T follicular helper cell (primary cell): Measurements from ENCODE around the gene LMO2.

ENCODE experiments used
- DNase-seq: peaks from one replicate; pipeline ENCODE4 v3.0.0-alpha.2; 2020; ENCODE audit warnings: low read depth

The LMO2 gene

DNA sequence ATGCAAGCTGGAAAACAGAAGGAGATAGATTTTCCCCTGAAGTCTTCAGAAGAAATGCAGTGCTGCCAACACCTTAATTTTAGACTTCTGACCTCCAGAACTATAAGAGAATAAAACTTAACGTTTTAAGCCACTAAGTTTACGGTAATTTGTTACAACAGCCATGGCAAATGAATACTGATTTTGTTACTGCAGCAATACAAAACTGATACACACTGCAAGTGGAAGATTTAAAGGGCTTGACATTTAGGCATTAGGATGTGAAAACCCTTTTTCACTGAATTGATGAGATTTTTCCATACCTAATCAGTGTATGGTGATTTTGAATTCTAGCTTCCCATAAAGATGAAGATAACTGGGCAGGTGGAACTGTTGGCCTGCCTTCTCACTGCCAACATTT, 22.1 kb upstream of the LMO2 start:
- no peak for DNase-seq

DNA sequence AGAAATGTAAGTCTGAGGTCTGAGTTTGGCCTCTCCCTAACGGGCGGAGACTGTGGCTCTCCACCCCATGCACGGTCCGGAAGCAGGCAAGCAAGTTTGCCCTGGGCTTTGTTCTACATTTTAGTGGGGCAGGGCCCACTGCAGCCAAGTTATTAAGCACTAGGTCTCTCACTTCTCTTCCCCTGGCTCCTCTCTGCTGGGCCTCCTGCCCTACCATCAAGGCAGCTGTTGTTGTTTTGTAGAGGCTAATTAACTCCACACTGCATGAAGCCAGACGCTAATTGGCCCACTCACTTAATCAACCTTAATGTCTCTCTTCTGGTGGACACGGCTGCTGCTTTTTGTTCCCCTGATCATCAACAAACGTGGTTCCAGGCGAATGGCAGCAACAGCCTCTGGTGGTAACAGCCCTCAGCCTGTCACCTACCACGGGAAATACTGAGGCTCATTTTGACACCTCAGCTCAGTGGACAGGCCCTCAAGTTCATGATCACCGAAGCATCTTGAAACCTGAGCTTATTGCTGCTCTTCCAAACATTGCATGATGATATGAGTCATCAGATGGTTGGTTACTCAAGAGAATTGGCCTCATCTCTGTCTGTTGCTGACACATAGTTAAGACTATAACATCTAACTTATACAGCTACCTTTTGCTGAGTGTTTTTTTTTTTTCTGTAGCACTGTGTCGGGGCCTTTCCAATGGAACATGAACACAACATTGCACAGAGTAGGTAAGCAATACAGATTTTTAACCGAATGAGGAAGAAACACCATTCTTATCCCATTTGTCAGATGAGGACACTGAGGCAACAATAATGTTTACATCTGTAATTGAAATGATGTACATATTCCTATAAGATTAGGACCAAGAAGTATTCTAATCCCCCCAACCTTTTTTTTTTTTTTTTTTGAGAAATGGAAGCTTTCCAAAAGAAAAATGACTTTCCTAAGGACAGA, 20.8 kb upstream of the LMO2 start:
- no peak for DNase-seq

DNA sequence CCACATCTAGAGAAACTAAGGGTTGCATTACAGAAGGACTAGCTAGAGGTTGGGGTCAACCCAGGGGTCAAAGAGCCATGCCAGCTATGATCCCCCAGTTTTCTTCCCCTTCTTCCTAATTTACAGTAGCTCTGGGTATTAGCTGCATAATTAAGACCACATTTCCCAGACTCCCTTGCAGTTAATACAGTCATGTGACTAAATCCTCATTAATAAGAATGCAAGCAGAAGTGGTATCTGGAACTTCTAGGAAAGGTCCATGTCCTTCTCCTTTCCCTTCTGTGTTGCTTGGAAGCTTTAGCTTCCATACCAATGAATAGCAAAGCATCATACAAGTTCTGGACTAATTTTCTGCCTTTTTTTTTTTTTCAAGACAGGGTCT, 19.1 kb upstream of the LMO2 start:
- DNase-seq: no peak

DNA sequence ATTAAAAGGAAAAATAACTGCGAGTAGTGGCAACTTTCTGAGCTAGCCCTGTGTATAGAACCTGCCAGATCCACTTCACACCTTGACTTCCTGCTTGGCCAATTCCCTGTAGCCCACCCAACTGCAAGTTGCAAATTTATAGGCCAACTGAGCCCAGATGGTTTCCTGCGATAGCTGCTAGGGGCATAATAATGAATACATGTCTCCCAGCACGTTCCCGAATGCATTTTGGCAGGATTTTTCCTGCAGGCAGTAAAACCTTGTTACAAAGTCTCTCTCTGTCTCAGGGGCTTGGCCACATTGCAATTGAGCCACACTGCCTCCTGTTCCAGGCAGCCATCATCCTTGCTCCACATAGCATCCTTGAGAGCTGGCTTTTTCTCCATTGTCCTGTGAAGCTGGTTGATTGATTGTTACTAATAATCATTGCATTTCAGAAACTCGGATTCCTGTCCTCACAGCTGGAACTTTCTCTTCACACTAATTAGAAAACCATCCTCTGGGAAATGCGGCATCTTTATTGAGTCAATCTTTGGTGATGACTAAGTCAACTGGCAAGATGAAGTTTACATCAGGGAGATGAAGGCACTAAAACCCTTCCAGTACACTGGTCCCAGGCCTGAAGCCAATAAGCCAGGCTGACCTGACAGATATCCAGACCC, 18.6 kb upstream of the LMO2 start:
- no peak for DNase-seq

DNA sequence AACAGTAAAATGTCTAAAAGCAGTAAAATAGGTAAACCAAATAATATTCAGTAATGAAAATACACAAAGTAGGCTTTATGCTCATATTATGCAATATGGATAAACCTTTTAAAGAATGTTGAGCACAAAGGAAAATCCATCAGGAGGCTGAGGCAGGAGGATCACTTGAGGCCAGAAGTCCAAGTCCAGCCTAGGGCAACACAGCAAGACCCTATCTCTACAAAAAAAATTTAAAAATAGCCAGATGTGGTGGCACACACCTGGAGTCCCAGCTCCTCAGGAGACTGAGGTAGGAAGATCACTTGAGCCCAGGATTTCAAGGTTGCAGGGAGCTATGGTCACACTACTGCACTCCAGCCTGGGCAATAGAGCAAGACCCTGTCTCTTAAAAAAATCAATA, 17.7 kb upstream of the LMO2 start:
- DNase-seq: no peak

DNA sequence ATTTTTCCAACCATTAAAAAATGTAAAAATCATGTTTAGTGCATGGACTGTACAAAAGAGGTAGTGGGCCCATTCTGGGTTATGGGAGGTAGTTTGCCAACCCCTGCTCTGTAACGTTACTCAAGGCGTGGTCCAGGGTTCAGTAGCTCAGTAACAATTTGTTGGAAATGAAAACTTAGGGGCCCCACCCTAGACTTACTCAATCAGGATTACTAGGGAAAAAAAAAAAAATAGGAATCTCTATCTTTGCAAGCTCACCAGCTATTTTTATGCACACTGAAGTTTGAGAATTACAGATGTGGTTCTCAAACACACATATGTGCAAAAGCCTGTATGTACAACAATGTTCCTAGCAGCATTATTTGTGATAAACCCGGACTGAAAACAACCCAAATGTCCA, 17.3 kb upstream of the LMO2 start:
- DNase-seq: no peak

DNA sequence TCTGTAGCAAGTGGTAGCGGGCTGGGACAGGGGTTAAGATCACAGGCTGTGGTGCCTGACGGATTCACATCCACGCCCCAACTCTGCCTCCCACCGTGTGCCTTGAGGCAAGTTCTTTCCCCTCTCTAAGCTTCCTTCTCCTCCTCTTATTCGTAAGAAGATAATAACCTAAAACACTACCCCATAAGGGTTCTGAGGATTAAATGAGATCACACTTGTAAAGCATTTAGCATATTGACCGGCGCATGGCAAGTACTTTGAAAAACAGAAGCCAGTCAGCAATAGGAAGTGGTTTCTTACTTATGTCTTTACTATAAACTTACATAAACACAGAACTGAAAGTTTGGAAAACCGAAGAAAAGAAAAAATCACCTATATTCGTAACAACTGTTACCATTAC, 15.5 kb upstream of the LMO2 start:
- no peak for DNase-seq

DNA sequence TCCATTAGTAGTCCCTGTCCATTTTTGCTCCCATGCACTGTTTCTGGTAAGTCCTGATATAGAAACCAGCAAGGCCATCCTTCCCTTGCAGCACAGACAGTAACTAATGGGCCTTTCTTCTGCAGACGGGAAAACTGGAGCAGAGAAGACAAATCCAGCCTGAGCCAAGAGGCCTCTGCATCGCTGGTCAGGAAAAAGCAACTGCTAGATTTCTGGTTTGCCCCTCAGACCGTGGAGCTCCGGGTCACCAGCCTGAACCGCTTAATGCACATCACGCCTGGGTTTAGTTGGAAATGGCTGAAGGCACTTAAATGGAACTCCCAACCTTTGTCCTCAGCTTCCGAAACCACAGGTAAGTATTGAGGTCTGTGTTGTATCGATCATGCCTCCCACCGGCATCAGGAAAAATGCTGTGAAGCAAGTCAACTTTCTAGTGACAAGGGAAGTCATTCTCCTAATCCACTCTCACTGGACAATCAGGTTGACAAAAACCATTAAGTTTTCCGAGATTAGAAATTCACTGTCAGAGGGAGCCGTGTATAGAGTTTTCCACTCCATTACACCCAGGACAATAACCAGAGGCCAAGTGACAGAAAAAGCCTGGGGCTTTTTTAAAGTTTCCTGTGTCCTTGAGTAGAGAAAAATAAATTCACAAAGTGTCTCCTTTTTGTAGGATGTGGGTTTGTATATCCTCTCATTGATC, 14.8 kb upstream of the LMO2 start:
- DNase-seq: no peak

DNA sequence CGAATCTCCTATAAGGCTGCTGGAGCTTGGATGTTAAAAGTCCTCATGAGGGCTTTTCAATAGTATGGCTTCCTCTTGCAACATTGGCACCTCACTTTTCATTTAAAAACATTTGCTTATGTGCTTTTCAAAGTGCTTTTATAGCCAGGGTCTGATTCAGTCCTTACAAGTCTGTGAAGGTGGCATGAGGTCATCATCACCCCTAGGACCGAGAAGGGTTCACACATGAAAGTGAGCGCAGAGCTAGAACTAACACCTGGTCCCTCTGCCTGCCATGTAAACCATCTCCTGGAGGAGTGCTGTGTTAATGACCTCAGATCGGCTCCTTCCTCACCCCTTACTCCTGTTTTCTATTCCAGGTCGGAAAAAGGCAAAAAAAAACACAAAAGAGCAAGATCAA, 12.2 kb upstream of the LMO2 start:
- no peak for DNase-seq

DNA sequence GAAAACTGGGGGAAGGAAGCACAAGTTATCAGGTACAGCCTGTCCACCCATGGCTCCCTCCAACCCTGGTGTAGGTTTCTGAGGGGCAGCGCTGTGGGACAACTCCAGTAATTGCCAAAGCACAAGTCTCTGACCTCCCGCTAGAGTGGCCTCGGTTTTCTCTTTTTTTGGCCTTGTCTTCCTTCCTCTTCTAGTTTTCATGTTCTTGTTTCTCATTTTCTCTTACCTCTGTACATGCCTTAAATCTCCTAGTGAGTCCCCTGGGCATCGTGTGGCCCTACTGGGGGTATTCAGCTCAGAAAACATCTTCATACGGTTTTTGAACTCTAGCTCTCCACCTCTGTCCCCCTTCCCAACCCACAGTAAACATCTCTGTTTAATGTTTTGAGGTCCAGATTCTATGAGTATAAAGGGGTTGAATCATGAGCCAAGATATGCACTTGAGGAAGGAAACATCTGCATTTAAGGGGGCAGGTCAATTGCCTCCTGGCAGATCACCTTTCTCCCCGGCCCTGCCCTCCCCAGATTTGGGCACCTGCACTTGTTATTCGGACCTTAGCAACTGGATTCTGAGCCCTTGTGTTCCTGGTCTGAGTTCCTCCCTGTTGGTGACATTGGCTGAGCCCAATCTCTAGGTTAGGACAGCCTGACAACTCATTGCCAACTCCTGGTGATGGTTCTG, 8.4 kb upstream of the LMO2 start:
- DNase-seq: no peak

DNA sequence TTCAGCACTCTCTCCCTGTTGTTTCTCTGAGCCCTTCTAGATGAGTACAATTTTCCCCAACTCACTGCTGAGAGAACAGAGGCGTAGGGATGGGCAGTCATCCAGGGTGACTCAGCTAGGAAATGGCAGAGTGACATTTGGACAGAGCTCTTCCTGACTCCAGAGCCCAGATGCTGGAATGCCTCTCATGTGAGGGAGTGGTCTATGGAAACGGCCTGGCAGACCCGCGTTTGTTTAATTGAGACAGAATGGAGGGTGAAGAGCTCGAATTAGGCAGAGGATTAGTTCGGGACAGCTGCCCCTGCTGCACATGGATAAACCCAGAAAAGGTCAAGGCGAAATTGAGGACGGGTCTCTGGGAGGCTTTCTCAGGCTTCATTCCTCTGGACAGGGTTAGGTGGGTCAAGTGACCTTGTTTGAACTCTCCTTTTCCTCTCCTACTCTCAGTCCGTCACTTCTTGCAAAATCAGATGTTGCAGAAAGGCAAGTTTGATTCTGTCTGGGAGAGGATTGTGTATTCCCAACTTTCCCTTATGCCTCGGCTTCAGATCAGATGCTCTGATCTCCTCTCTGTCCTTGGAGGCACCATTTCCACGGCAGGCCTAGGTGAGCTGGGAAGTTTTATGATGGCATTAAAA, 7.6 kb upstream of the LMO2 start:
- no peak for DNase-seq

DNA sequence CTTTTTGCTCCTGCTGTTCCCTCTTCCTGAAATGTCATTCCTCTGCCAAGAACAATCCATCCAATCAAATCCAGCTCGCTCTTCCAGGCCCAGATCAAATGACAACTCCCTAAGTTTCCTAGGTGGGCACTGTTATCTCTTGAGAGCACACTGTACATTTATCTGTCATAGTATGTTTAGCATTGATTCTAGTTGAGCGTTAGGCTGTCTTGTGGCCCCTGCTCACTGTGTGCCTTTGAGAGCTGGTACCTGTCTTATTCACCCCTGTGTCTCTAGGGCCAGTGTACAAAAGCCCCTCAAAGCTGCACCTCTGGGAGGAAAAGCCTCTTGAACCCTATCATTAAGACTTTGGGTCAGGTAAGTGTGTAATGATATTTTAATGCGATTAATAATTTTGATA, 7.1 kb upstream of the LMO2 start:
- DNase-seq: no peak

DNA sequence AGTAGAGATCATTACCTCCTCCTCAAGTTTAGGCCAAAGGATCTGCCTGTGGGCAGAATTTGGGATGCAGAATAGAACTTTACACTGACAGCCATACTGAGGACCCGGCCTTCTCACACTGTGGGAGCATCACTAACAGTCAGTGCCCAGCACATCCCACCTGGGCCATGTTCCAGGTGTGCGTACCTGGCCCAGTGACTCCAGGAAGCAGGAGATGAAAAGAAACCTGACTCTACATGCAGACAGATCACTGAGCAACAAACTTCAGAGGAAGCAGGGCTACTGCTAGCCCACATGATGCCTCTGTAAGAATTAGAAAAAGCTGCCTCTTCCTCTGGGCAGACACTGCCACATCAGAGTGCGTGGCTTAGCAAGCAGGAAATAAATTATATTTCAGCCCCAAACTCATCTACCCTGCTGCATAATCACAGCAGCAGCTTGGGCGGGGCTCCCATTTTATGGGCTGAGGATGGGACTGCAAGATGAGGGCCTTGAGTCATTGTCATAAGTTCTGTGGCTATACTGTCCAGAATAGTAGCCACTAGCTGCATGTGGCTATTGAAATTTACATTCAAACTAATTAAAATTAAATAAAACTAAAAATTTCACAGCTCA, 6.0 kb upstream of the LMO2 start:
- DNase-seq: no peak

DNA sequence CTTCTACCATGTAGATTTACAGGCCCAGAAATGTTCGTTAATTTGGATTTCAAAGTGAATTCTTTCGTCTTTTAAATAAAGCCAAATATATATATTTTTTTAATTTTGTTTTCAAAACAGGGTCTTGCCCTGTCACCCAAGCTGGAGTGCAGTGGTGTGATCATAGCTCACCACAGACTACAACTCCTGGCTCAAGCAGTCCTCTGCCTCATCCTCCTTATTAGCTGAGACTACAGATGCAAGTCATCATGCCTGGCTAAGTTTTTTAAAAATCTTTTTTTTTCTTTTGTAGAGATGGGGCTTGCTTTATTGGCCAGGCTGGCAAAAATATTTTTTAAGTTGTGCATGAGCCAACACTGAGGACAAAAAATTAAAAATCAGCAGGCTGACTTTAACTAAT, 5.0 kb upstream of the LMO2 start:
- DNase-seq: no peak

DNA sequence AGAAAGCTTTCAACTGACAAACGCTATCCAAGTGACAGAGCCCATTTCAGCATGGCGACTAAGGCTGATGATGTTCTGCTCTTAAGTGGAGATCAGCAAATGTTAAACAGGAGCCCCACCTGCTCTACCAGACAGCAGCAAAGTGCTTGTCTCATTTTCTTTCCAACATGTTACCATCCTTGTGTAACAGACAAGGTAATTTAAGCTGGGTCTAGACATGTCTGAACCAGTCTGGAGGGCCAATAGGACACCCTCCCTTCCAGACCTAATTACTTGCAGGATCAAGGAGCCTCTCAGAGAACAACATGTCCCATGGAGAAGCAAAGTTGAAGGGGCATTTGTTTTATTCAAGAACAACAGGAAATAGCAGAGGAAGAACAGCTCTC, 3.9 kb upstream of the LMO2 start:
- DNase-seq: no peak

DNA sequence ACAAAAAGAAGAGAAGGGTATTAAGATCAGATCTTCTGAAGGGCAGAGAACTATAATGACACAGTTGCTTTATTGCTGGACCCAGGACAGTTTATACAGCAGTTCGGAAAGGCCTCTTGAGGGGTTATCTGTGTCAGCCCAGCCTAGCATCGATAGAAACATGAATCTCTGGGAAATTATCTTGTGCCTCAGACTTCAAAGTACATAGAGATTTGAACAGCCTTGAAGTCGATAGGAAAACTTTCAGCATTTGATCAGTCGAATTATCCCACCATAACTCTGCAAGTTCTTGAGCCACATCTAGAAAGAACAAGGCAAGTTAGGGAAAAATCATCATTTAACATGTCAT, 2.5 kb upstream of the LMO2 start:
- DNase-seq: no peak

DNA sequence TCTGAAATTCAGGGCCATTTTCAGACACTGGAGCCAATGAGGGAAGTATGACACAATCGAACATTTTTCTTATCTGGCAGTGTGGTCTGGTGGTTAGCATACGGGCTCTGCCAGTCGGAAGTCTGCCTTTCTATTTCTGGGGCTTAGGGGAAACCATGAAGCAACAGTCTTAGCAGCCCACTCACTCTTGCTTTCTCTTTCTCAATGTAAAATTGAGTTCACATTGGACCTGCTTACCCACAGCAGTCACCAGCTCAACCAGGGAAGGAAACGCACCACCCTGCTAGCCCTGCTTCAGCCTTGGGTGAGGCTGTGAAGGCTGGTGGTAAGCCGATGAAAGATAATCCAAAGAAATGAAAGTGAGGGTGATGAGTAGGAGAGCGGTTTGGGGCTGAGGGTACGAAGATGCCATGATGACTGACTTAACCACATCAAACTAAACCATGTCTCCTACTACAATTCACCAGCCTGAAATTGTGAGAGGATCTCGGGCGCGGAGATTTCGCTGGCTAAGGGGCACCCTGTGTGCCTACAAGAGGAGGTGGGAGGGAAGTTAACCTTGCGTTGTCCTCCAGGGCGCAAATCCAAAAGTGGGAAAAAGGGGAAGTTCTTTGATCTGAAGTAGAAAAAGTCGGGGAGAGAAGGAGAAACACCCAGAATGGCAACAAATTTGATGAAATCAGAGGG, 2.0 kb upstream of the LMO2 start:
- peak; percentile 19 for DNase-seq

DNA sequence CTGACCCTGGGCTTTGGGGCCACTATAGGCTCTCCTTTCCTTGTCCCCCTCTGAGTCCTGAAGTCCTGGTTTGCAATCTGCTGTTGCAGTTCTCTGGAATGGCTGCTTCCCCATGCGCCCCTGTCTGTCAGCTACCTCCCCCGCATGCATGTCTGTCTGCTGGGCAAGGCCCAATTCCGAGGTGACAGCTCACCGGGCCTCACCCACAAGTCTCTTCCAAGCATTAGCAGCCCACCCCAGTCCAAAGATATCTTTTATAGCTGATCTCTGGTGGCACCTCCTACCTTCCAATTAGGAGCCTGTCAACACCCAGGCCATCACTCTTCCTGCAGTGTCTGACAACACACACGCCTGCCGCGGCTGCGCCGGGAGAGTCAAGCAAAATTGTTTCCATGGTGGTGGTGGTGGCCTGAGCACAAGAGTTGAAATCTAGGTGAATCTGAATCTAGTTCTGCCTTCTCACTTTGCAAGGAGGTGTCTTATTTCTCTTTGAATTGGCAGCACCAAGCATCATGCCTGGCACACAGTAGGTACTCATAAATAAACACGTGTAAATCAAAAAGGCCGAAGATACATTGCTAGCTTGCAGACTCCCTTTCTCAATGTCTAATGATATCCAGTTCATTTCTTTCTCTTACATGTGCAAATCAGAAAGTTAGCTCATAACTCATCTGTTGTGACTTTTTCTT, 1.2 kb upstream of the LMO2 start:
- no peak for DNase-seq

DNA sequence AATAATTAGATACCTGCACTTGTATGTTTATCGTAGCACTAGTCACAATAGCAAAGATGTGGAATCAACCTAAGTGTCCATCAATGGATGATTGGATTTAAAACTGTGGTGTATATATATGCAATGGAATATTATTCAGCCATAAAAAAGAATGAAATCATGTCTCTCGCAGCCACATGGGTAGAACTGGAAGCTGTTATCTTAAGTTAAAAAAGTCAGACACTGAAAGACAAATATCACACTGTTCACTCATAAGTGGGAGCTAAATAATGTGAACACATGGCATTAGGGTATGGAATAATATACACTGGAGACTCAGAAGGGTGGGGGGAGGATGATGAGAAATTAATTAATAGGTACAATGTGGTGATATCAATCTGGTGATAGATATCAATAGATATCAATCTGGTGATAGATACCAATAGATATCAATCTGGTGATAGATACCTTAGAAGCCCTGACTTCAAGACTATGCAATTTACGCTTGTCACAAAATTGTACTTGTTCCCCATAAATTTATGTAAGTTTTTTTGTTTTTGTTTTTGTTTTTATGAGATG, 2.0 kb downstream of the LMO2 start:
- DNase-seq: no peak

DNA sequence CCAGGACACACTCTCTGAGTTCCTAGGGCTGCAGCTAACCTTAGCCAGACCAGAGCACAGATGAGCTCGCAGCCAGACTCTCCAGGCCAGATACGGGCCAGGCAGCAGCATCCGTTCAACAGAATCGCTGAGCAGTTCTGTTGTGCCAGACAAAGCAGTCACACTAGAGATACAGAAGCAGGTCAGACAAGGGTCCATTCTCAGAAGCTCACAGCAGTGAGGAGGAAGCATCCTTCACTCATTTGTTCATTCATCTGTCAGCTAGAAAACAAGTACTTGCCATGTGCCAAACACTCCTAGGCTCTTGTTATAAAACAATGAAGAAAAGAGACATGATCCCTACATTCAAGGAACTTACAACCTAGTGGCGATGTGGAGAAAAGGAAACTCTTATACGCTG, 2.6 kb downstream of the LMO2 start:
- DNase-seq: no peak
